ENCODE data around the gene ZNF316. TPM values are rescaled to one million over a fixed set of nuclear protein-coding genes. Genes with fewer than 3 reads are reported as not detected.
A peak's percentile ranks its signal among the peaks of the same experiment; 100 is the strongest.
"Not testable (repeated sequence)": the region's sequence is repeated elsewhere in the genome, so short reads cannot be mapped to it uniquely, and the experiment has no call there.

The ZNF316 gene
- total RNA-seq, 1 experiment from 2014 or later = 9.1 TPM

DNA sequence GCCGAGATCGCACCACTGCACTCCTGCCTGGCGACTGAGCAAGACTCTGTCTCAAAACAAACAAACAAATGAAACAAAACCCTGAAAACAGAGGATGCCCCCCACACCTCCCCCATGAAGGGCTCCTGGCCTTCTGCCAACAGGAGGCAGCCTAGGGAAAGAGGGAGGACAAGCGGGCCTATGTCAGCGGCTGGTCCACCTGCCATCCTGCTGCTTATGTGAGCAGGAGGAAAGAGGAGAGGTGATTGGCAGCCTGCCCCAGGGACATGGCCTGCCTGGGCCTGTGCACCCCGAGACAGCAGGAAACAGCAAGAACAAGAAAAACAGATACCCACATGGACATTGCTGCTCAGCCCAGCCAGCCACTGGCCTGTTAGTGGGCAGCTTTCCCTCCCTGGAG lies 9.1 kb upstream of the ZNF316 start:
- Histone ChIP-seq H3K27ac (ENCODE audit: low read length) (no peak overlapping the region), H3K36me3 (ENCODE audit: insufficient read depth, low read length) (no peaks in the 10 kb centered on the region), H3K79me2 (ENCODE audit: low read length) (no peaks in the 10 kb centered on the region), H3K9ac (ENCODE audit: low read length) (no peak overlapping the region), H3K9me3 (ENCODE audit: low read length) (no peaks in the 10 kb centered on the region), H3K9me2 (replicated peaks; ENCODE audit: insufficient read depth, low read length) (no peaks in the 10 kb centered on the region), H3K27me3 (ENCODE audit: low read length) (no peaks in the 10 kb centered on the region), H4K20me1 (ENCODE audit: insufficient read depth, low read depth, low read length) (no peaks in the 10 kb centered on the region), H3K4me2 (ENCODE audit: low read depth, low read length, poor library complexity, severe bottlenecking) (no peak overlapping the region), H3K4me1 (ENCODE audit: low read length) (no peaks in the 10 kb centered on the region), H2AFZ (ENCODE audit: low read length) (no peak overlapping the region), H3K4me3 (ENCODE audit: low read length) (no peak overlapping the region)
- DNase-seq = no peak

DNA sequence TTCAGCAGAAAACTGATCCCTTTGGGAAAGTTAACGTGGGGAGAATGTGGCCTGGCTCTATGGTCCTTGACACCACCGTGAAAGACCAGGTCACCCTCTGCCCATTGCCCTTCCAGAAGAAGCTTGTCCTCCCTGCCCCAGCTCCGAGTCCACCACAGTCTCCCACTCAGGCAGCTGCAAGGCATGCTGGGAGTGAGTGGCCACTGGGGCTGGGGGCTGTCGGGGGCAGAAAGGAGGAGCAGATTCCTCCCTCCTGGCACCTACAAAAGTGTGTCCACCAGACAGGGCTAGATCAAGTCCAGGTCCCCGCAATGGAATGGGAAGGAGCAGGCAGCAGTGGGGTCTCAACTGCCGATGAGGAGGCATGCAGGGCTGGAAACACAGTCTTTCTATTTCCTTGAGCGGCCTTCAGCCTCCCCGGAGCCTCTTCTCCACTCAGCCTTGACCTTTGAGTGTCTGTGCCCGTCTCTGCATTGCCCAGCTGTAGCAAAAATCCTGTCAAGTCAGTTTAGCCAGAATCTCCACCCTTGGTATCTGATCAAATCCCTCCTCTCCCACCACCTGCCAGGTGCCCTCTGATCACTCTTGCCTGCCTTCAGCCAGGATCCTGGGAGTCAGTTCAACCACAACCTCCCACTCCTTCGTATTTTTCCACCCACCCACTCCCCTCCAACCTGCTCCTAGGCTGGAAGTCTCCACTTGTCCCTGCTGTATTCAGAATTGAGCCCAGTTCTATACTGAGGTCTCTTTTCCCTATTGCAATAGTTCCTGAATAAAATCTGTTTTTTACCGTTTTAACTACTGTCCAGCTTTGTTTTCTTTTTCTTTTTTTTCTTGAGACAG lies 6.9 kb upstream of the ZNF316 start:
- Histone ChIP-seq H3K4me3 (ENCODE audit: low read length) (no peak overlapping the region), H2AFZ (ENCODE audit: low read length) (no peak overlapping the region), H3K36me3 (ENCODE audit: insufficient read depth, low read length) (no peaks in the 10 kb centered on the region), H3K27ac (ENCODE audit: low read length) (no peak overlapping the region), H3K27me3 (ENCODE audit: low read length) (no peaks in the 10 kb centered on the region), H3K79me2 (ENCODE audit: low read length) (no peaks in the 10 kb centered on the region), H4K20me1 (ENCODE audit: insufficient read depth, low read depth, low read length) (no peaks in the 10 kb centered on the region), H3K9me3 (ENCODE audit: low read length) (no peaks in the 10 kb centered on the region), H3K9me2 (replicated peaks; ENCODE audit: insufficient read depth, low read length) (no peaks in the 10 kb centered on the region), H3K4me1 (ENCODE audit: low read length) (no peaks in the 10 kb centered on the region), H3K4me2 (ENCODE audit: low read depth, low read length, poor library complexity, severe bottlenecking) (no peak overlapping the region), H3K9ac (ENCODE audit: low read length) (no peak overlapping the region)
- no peak for DNase-seq

DNA sequence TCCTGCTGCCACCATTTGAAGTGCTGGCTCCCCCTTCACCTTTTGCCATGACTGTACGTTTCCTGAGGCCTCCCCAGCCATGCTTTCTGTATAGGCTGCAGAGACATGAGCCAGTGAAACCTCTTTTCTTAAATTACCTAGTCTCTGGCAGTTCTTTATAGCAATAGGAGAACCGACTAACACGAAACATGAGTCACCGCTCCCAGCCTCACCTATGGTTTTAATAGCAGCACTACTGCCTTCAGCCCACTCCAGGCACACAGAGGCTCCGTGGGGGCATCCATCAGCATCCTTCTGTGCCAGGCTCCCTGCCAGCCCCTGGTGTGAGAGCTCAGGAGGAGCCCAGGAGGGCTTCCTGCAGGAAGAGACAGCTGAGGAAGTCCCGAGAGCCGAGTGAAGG lies 5.5 kb upstream of the ZNF316 start:
- H3K9me3 ChIP-seq (ENCODE audit: low read length) = no peaks in the 10 kb centered on the region
- no peak overlapping the region for H3K27ac ChIP-seq (ENCODE audit: low read length)
- H4K20me1 ChIP-seq (ENCODE audit: insufficient read depth, low read depth, low read length) = no peaks in the 10 kb centered on the region
- no peaks in the 10 kb centered on the region for H3K79me2 ChIP-seq (ENCODE audit: low read length)
- H3K9me2 ChIP-seq (replicated peaks; ENCODE audit: insufficient read depth, low read length) = no peaks in the 10 kb centered on the region
- H3K36me3 ChIP-seq (ENCODE audit: insufficient read depth, low read length) = no peaks in the 10 kb centered on the region
- H3K4me1 ChIP-seq (ENCODE audit: low read length) = peaks cover 3% of the 10 kb centered on the region
- no peak overlapping the region for H3K4me3 ChIP-seq (ENCODE audit: low read length)
- no peak overlapping the region for H3K9ac ChIP-seq (ENCODE audit: low read length)
- H2AFZ ChIP-seq (ENCODE audit: low read length) = no peak overlapping the region
- DNase-seq = no peak
- H3K4me2 ChIP-seq (ENCODE audit: low read depth, low read length, poor library complexity, severe bottlenecking) = no peak overlapping the region
- no peaks in the 10 kb centered on the region for H3K27me3 ChIP-seq (ENCODE audit: low read length)

DNA sequence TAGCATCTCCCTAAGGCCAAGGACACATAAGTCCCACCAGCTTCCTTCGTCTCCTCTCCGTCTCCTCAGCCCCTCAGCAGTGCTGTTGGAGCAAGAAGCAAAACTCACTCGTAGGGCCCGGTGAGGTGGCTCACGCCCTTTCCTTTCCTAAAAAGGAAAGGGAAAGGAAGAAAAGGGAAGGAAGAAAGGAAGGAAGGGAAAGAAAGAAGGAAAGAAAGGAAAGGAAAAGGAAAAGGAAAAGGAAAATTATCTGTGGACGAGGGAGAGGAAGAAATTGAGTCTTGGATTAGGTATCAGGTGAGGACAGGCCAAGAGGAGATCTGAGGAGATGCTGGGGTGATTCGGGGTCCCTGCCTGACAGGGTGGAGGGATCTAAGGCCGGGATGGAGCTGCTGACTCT lies 3.1 kb upstream of the ZNF316 start:
- H3K9ac ChIP-seq (ENCODE audit: low read length) = no peak overlapping the region
- H3K36me3 ChIP-seq (ENCODE audit: insufficient read depth, low read length) = no peaks in the 10 kb centered on the region
- no peaks in the 10 kb centered on the region for H3K9me3 ChIP-seq (ENCODE audit: low read length)
- H3K79me2 ChIP-seq (ENCODE audit: low read length) = peaks cover 16% of the 10 kb centered on the region
- no peak overlapping the region for H2AFZ ChIP-seq (ENCODE audit: low read length)
- H3K27ac ChIP-seq (ENCODE audit: low read length) = no peak overlapping the region
- no peak for DNase-seq
- no peak overlapping the region for H3K4me2 ChIP-seq (ENCODE audit: low read depth, low read length, poor library complexity, severe bottlenecking)
- no peak overlapping the region for H3K4me3 ChIP-seq (ENCODE audit: low read length)
- H3K27me3 ChIP-seq (ENCODE audit: low read length) = no peaks in the 10 kb centered on the region
- no peaks in the 10 kb centered on the region for H3K9me2 ChIP-seq (replicated peaks; ENCODE audit: insufficient read depth, low read length)
- peaks cover 16% of the 10 kb centered on the region for H3K4me1 ChIP-seq (ENCODE audit: low read length)
- peaks cover 4% of the 10 kb centered on the region; the same call in 1 of the 2 replicates for H4K20me1 ChIP-seq (ENCODE audit: insufficient read depth, low read depth, low read length)

DNA sequence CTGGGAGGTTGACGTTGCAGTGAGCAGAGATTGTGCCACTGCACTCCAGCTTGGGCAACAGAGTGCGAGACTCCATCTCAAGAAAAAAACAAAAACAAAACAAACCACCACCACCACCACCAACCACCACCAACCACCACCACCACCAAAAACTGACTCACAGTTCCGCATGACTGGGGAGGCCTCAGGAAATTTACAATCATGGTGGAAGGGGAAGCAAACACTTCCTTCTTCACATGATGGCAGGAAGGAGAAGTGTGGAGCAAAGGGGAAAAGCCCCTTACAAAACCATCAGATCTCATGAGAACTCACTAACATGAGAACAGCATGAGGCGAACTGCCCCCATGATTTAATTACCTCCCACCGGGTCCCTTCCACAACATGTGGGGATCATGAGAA lies 2.1 kb upstream of the ZNF316 start:
- not testable (repeated sequence) for H3K9me3 ChIP-seq (ENCODE audit: low read length); H3K36me3 ChIP-seq (ENCODE audit: insufficient read depth, low read length); H4K20me1 ChIP-seq (ENCODE audit: insufficient read depth, low read depth, low read length); H3K9ac ChIP-seq (ENCODE audit: low read length); H3K27me3 ChIP-seq (ENCODE audit: low read length); H3K9me2 ChIP-seq (replicated peaks; ENCODE audit: insufficient read depth, low read length); H3K27ac ChIP-seq (ENCODE audit: low read length); H2AFZ ChIP-seq (ENCODE audit: low read length); DNase-seq; H3K4me3 ChIP-seq (ENCODE audit: low read length); H3K4me2 ChIP-seq (ENCODE audit: low read depth, low read length, poor library complexity, severe bottlenecking)
- Histone ChIP-seq H3K79me2 (ENCODE audit: low read length) (peaks cover 25% of the 10 kb centered on the region), H3K4me1 (ENCODE audit: low read length) (peaks cover 16% of the 10 kb centered on the region)

DNA sequence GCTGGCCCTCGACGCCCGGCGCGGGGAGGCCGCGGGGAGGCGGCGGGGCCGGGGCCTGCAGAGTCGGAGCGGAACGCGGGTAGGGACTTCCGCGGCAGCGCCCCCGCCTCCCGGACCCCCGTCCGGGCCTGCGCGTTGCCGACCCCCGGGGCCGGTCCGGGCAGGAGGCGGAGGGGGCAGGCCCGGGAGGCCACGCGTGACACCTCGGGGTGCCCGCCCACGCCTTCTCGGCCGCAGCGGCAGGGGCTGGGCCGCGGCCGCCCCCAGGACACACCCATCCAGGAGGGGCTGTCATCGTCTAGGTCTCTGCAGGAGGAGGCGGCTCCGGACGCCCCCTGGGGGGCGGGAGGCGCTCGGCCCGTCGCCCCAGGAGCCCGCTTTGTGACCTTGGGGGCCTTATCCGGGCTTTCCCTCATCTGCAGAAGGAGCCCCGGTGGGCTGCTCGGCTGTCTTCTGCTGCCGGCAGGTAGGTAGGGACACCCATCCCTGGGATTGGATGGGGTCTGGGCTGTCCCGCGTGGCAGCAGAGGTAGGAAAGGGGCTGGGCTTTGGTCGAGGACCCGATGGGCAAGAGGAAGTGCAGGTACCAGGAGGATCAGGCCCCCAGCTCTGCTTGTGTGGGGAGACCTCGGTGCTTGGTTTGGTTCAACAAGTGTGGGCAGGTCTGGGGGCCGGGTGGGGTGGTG lies 569 bp downstream of the ZNF316 start:
- peak overlapping the region; percentile 88 for H3K9ac ChIP-seq (ENCODE audit: low read length)
- no peaks in the 10 kb centered on the region for H3K27me3 ChIP-seq (ENCODE audit: low read length)
- no peaks in the 10 kb centered on the region for H3K9me3 ChIP-seq (ENCODE audit: low read length)
- no peak overlapping the region for H2AFZ ChIP-seq (ENCODE audit: low read length)
- 0 out of 2 replicates have a peak, but pooled peaks cover 6% of the 10 kb centered on the region for H3K36me3 ChIP-seq (ENCODE audit: insufficient read depth, low read length)
- peak overlapping the region; percentile 15; the same call in 1 of the 2 replicates for H3K27ac ChIP-seq (ENCODE audit: low read length)
- DNase-seq = peak; percentile 84
- peak overlapping the region; percentile 92 for H3K4me2 ChIP-seq (ENCODE audit: low read depth, low read length, poor library complexity, severe bottlenecking)
- H3K4me1 ChIP-seq (ENCODE audit: low read length) = peaks cover 16% of the 10 kb centered on the region
- H3K4me3 ChIP-seq (ENCODE audit: low read length) = peak overlapping the region; percentile 72
- peaks cover 10% of the 10 kb centered on the region; the same call in 1 of the 2 replicates for H4K20me1 ChIP-seq (ENCODE audit: insufficient read depth, low read depth, low read length)
- peaks cover 42% of the 10 kb centered on the region for H3K79me2 ChIP-seq (ENCODE audit: low read length)
- H3K9me2 ChIP-seq (replicated peaks; ENCODE audit: insufficient read depth, low read length) = no peaks in the 10 kb centered on the region

DNA sequence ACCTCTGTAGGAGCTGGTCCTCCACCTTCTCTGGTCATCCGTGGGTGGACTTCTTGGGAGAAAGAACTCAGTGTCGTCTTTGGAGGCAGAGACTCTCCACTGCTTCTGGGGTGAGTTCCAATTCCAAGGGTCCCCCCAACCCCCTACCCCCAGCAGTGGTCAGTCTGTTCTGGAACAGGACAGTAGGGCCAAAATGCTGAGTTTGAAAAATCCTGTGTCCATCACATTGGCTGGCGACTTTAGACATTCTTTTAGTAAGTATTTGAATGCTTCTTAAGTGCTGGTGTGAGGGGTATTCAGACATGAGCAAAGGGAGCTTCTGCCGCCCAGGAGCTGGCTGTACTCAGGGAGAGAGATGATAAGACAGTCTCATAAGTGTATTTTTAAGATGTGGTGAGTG lies 1.9 kb downstream of the ZNF316 start:
- no peaks in the 10 kb centered on the region for H3K9me2 ChIP-seq (replicated peaks; ENCODE audit: insufficient read depth, low read length)
- no peak overlapping the region for H3K9ac ChIP-seq (ENCODE audit: low read length)
- peaks cover 16% of the 10 kb centered on the region for H3K4me1 ChIP-seq (ENCODE audit: low read length)
- H3K4me3 ChIP-seq (ENCODE audit: low read length) = no peak overlapping the region
- 0 out of 2 replicates have a peak, but pooled peaks cover 6% of the 10 kb centered on the region for H3K36me3 ChIP-seq (ENCODE audit: insufficient read depth, low read length)
- no peak overlapping the region for H3K27ac ChIP-seq (ENCODE audit: low read length)
- DNase-seq = no peak
- H3K4me2 ChIP-seq (ENCODE audit: low read depth, low read length, poor library complexity, severe bottlenecking) = no peak overlapping the region
- H3K27me3 ChIP-seq (ENCODE audit: low read length) = no peaks in the 10 kb centered on the region
- H4K20me1 ChIP-seq (ENCODE audit: insufficient read depth, low read depth, low read length) = peaks cover 10% of the 10 kb centered on the region; the same call in 1 of the 2 replicates
- H3K9me3 ChIP-seq (ENCODE audit: low read length) = no peaks in the 10 kb centered on the region
- H2AFZ ChIP-seq (ENCODE audit: low read length) = no peak overlapping the region
- peaks cover 42% of the 10 kb centered on the region for H3K79me2 ChIP-seq (ENCODE audit: low read length)

DNA sequence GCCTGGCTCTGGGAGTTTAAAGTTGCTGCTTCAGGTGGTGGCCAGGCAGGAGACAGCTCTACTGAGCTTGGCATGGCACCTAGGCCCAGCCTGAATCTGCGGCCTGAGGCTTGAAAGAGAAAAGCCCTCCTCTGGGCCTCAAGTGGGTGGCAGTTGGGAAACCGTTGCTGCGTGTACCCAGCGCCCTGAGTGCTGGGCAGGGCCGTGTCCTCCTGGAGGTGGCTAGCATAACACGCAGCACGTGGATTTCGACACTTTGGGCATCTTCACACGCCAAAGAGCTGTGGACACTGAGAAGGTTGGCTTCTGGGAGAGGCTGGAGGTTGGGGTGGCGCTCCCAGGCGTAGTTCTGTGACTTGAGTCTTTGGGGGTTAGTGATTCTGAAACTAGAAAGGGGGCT lies 2.5 kb downstream of the ZNF316 start:
- Histone ChIP-seq H3K27ac (ENCODE audit: low read length) (no peak overlapping the region), H3K79me2 (ENCODE audit: low read length) (peaks cover 42% of the 10 kb centered on the region), H3K36me3 (ENCODE audit: insufficient read depth, low read length) (0 out of 2 replicates have a peak, but pooled peaks cover 8% of the 10 kb centered on the region), H3K4me3 (ENCODE audit: low read length) (no peak overlapping the region), H4K20me1 (ENCODE audit: insufficient read depth, low read depth, low read length) (peaks cover 10% of the 10 kb centered on the region; the same call in 1 of the 2 replicates), H3K9me3 (ENCODE audit: low read length) (no peaks in the 10 kb centered on the region), H3K4me2 (ENCODE audit: low read depth, low read length, poor library complexity, severe bottlenecking) (no peak overlapping the region), H3K9ac (ENCODE audit: low read length) (no peak overlapping the region), H3K9me2 (replicated peaks; ENCODE audit: insufficient read depth, low read length) (no peaks in the 10 kb centered on the region), H3K4me1 (ENCODE audit: low read length) (peaks cover 16% of the 10 kb centered on the region), H3K27me3 (ENCODE audit: low read length) (no peaks in the 10 kb centered on the region), H2AFZ (ENCODE audit: low read length) (no peak overlapping the region)
- DNase-seq = no peak
